ENCODE data around the gene ZNF335. TPM values are rescaled to one million over a fixed set of nuclear protein-coding genes. Genes with fewer than 3 reads are reported as not detected.
"Not testable (repeated sequence)": the region's sequence is repeated elsewhere in the genome, so short reads cannot be mapped to it uniquely, and the experiment has no call there.

ZNF335 gene
- total and polyA plus RNA-seq, 2 of the 8 experiments (the other 6 are each of a cell fraction or from before 2014, with no cell fraction given) = 12.4 to 14.6 TPM

GRCh38 chr20:45995495-45996097 is 23.6 kb upstream of the ZNF335 start:
- not testable (repeated sequence) for H3K4me1 ChIP-seq (replicated peaks in 1 of 4; ENCODE audit: control insufficient read depth in 3 of 4, insufficient read depth in 4 of 4, low read length in 3 of 4)

More at GRCh38 chr20:45995495-45996097, 23.6 kb upstream of the ZNF335 start:
- H4K91ac ChIP-seq (replicated peaks; ENCODE audit: insufficient read length, low read length); POLR2A ChIA-PET (ENCODE audit: partially characterized antibody); H4K5ac ChIP-seq (ENCODE audit: insufficient read length, low read depth, low read length); H3K23ac ChIP-seq (ENCODE audit: insufficient read length); H3K27me3 ChIP-seq (replicated peaks in 1 of 4; ENCODE audit: control insufficient read depth in 3 of 4, extremely low read depth in 1 of 4, insufficient read depth in 3 of 4, low read length in 3 of 4); H3K56ac ChIP-seq (replicated peaks; ENCODE audit: insufficient read length, low read depth, low read length); H2AFZ ChIP-seq (ENCODE audit: low read length); H2BK12ac ChIP-seq (ENCODE audit: low read depth, low read length); H3K4me3 ChIP-seq (ENCODE audit: extremely low read depth in 1 of 4, insufficient read depth in 2 of 4, low read depth in 3 of 4, low read length in 4 of 4); H4K20me1 ChIP-seq (replicated peaks in 1 of 2; ENCODE audit: control insufficient read depth in 1 of 2, insufficient read depth in 2 of 2, low read length in 2 of 2); H3K4me2 ChIP-seq (ENCODE audit: insufficient read depth in 1 of 2, low read depth in 2 of 2, low read length in 2 of 2); H3K9ac ChIP-seq (replicated peaks in 1 of 4; ENCODE audit: extremely low read depth in 1 of 4, low read depth in 3 of 4, low read length in 3 of 4); DNase-seq (ENCODE audit: low read depth in 1 of 2, low spot score in 2 of 2); H2BK5ac ChIP-seq (ENCODE audit: low read depth, low read length); H3K4ac ChIP-seq (replicated peaks; ENCODE audit: insufficient read length, low read depth, low read length); H3K14ac ChIP-seq (ENCODE audit: insufficient read length); H3K23me2 ChIP-seq (ENCODE audit: low read depth, low read length); H2BK120ac ChIP-seq (replicated peaks; ENCODE audit: low read depth, low read length); H2BK15ac ChIP-seq (ENCODE audit: low read length); H3K9me3 ChIP-seq (ENCODE audit: insufficient read depth in 2 of 2, low read depth in 1 of 2, low read length in 1 of 2); H3K79me1 ChIP-seq (ENCODE audit: low read depth, low read length); FAIRE-seq; H4K8ac ChIP-seq (ENCODE audit: extremely low read depth, insufficient read depth, low read length); H3K27ac ChIP-seq (ENCODE audit: low read depth, low read length); H3K18ac ChIP-seq (ENCODE audit: extremely low read depth, low read length); H3K79me2 ChIP-seq (ENCODE audit: control insufficient read depth in 1 of 2, insufficient read depth in 2 of 2, low read length in 2 of 2); H2AK5ac ChIP-seq (ENCODE audit: low read depth, low read length); H2BK20ac ChIP-seq (ENCODE audit: low read length); H3K36me3 ChIP-seq (ENCODE audit: control insufficient read depth in 2 of 4, insufficient read depth in 4 of 4, low read length in 3 of 4): not testable (repeated sequence)
- CTCF ChIA-PET (ENCODE audit: partially characterized antibody) = interaction anchor here (0.7 to 14.5 kb wide), 9 partner anchors 9 to 366 kb away, joined by 3 to 114 read pairs (median 7); partner anchors contain the start of genes MMP9 and WFDC10A
- WGBS, 2 experiments (ENCODE audit: extremely low coverage in 1 of 2, insufficient coverage in 1 of 2, insufficient read length in 1 of 2, insufficient replicate concordance in 2 of 2, low coverage in 1 of 2, low lambda C conversion rate in 2 of 2, missing lambda C conversion rate in 1 of 2) = 88% methylated on average over 6 of the region's 6 CpGs; no CpG with 5 or more reads in 1 of the 2 experiments

Measured in H1 (cell line).